GM19372 (cell line): ENCODE measurements around the gene TMC3.

Experiments
- ATAC-seq: cut with Tn5 transposase; IDR thresholded peaks from one replicate; pipeline ENCODE4 v1.9.1; 2021; ENCODE audit warnings: mild to moderate bottlenecking, low read depth, moderate library complexity; ENCODE audit not compliant: unreplicated experiment

TMC3 gene

GRCh38 chr15:81385721-81386076, 11.7 kb upstream of the TMC3 start:
- no peak for ATAC-seq

DNA sequence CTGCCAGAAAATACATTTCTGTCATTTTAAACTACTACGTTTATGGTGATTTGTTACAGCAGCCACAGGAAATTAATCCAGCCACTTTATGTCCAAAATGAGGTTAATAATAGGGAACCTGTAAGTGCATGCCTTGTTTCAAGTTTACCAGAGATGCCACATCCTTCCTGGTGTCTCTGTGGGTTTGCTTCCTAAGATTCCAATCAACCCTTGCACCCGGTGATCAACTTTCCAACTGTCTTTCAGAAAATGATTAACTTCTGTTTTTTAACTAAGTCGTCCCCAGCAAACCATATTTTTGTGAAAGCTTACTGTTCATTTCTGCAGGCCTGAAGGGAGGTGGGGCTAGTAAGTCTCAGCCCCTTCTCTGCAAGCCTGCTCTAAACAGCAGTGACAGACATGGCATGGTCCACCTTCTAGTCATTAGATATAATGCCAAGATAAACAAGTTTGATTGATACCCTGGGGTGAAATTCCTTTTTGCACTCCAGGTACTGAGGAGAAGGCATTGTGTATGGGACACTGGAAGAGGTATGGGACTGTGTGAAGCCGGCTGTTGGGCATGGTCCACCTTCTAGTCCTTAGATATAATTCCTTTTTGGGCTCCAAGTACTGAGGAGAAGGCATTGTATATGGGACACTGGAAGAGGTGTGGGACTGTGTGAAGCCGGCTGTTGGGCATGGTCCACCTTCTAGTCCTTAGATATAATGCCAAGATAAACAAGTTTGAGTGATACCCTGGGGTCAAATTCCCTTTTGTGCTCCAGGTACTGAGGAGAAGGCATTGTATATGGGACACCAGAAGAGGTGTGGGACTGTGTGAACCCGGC, 11.1 kb upstream of the TMC3 start:
- ATAC-seq: no peak

- ATAC-seq: no peak
Observed at GRCh38 chr15:81381720-81382119, 7.7 kb upstream of the TMC3 start.

GRCh38 chr15:81380668-81381067, 6.7 kb upstream of the TMC3 start:
- no peak for ATAC-seq

DNA sequence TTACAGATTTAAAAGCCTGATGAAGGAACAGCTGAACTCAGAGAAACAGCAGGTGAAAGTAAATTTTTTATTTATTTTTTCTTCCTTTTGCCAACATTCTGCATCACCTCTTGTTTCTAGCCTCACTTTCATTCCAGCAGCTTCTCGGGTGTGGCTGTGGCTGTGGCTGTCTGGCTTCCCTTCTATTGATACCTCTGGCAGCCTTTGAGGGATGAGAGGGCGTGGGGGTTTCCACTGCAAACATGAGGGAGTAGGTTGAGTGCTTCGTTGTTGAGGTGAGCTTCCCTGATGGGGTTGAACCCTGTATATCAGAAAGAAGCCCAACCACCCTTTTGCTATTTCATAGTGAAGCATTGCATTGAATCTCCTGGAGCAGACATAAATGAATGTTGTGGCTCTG, 6.2 kb upstream of the TMC3 start:
- ATAC-seq: no peak

- no peak for ATAC-seq
Observed at GRCh38 chr15:81379269-81379668, 5.3 kb upstream of the TMC3 start.

DNA sequence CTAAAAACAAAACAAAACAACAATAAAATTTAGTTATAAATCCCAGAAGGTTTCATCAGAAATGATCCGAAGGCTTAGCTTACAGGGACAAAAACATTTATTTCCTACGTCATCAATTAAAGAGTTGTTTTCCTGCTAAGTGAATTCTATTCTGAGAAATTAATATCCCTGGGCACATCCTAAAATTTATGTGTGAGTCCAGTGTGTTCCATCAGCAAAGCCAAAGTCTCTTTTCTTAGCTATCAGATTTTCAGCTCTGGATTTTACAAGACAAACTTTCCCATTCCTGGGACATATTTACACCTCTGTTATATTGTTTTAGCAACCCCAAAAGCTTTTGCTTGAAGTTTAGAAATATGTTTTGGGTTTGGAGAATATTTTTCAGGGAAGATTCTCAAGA, 4.4 kb upstream of the TMC3 start:
- ATAC-seq: no peak

GRCh38 chr15:81377871-81378270, 3.9 kb upstream of the TMC3 start:
- ATAC-seq: no peak

DNA sequence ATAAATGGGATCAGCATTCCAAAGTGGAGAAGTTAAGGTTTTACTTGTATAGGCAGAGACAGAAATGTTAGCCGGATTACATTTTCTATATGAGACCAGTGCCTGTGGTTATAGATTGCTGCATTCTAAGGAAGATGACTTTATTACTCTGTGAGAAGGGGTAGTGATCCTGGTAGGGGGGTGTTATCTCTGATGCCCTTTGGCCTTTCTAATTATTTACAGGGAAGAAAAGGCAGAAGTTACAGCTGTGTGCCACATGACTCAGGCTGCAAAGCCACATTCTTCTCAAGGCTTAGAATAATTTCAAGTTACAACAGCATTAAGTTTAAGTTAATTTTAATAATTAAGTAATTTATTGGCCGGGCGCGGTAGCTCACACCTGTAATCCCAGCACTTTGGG, 2.2 kb upstream of the TMC3 start:
- no peak for ATAC-seq

- ATAC-seq: no peak
Observed at GRCh38 chr15:81375461-81375860, 1.4 kb upstream of the TMC3 start.

GRCh38 chr15:81373176-81373575, 837 bp downstream of the TMC3 start:
- no peak for ATAC-seq

DNA sequence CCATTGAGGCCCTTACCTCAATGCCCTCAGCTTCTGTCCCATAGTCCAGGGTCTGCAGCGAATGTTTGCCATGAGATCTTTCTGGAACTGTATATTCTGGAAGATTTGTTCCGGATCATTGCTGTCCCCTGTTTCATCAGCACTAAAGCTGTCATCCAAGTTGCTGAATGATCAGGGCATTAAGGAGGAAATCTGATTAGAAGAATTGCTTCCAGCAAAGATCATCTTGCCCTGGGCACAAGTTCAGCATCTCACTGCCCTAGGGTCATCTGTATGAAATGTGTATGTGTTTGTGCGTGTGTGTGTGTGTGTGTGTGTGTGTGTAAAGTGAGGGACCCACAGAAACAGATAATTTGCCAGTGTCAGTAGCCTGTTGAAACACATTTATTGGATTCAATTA, 1.4 kb downstream of the TMC3 start:
- ATAC-seq: no peak

DNA sequence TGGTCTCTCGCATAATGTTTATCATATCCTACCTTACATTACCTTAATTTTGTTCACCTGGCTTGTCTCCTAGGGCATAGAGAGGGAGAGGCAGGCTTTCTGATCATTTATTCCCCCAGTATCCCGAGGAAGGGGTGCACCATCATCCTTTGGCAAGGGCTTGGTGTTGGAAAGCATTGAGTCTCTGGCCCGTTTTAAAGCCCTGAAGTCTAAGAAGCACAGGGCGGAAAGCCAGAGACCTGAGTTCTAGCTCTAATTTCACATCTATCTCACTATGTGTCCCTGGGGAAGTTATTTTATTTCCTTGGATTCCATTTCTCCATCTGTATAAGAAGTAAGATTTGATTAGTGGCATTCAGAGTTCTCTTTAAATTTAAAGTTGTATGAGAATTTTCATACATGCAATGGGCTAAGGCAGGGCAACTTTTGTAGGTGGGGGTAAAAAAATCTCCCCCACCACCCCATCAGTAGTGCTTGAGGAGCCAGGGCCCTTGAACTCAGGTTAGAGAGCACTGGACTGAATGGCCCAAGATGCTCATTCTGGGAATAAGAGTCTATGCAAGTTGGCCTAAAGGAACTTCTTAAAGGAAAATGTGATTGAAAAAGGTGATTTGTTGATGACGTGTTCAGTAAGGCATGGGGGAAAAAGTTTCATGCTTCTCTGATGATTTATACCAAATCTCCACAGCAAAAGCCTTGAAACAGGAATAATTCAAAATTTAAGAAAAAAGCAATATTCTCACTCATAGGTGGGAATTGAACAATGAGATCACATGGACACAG, 10.1 kb downstream of the TMC3 start:
- ATAC-seq: no peak

- ATAC-seq: no peak
Observed at GRCh38 chr15:81363276-81363675, 10.7 kb downstream of the TMC3 start.

DNA sequence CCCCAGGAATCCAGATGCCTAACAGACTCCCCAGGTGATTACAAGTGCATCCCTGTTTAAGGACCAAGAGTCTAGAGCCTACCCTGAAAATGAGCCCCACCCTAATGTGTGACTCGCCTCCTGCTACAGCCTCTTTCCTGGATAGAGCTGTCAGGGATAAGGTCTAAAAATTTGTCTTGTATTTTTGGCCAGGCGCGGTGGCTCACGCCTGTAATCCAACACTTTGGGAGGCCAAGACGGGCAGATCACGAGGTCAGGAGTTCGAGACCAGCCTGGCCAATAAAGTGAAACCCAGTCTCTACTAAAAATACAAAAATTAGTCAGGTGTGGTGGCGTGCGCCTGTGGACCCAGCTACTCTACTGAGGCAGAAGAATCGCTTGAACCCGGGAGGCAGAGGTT, 11.2 kb downstream of the TMC3 start:
- no peak for ATAC-seq

GRCh38 chr15:81361891-81362290, 12.1 kb downstream of the TMC3 start:
- no peak for ATAC-seq

- no peak for ATAC-seq
Observed at GRCh38 chr15:81360491-81360890, 13.5 kb downstream of the TMC3 start.

DNA sequence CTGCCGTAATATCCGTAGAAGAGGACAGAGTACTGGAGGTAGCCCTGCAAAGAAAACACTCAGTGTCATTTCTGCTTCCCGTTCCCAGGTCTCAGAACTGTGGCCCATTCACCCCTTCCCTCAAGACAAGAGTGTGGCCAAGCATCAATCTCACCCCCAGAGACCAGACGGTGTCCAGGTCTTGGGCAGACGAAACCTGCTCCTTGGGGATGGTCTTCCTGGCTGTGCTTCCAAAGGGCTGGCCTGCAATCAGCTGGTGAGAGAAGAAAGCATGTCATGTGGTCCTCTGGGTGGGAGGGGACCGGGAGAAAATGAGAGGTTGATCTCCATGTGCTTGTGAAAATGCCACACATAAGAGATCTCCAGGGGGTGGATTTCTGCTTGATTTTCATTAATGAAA, 15.8 kb downstream of the TMC3 start:
- no peak for ATAC-seq

GRCh38 chr15:81357180-81357686, 16.8 kb downstream of the TMC3 start:
- no peak for ATAC-seq

DNA sequence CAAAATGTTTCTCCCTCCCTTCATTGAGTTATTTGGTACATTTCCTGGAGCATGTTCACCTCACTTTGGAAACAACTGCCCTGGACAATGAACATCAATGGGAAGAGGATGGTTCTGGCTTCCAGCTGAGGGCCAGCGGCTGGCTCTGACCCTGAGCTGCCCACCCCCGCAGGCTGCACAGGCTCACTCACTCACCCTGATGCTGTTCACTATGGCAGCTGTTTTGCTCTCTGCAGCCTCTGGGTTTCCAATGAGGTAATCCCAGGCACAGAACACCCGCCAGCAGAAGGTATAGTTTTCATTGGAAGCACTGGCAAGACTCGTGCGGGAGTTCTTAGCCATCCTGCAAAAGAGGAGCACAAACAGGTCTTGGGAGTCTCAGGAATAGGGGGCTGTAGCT, 17.8 kb downstream of the TMC3 start:
- ATAC-seq: no peak

GRCh38 chr15:81351651-81352050, 22.4 kb downstream of the TMC3 start:
- no peak for ATAC-seq

DNA sequence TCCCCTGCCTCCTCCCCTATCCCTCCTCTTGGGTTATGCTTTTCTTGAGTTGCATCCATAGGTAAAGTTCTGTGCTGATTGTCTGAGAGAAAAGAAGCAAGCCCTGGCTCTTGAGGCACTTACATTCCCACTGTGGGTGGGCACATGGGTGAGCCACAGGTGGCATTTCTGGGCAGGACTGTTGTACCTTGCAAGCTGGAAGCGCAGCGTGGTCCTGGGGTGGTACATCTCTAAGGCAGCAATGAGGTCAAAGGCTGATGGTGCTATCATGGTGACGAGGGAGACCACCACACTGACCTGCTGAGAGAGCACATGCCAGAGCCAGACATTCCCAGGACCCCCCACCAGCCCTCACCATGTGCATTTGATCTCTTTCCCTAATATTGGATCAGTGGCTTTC, 24.7 kb downstream of the TMC3 start:
- no peak for ATAC-seq
